BLaER1 treated with 17β-estradiol and CSF1 and Interleukin-3, amounts not matched to agents 10 nM and 100 nM (cell line): ENCODE measurements around the gene OSBPL5.

Experiments used
- H3K27ac ChIP-seq, 11 experiments: shearing (Covaris generic); formaldehyde crosslinking; 2 replicates each; pipeline ENCODE4 v1.8.1; 2022
- H3K27me3 ChIP-seq, 11 experiments: shearing (Covaris generic); formaldehyde crosslinking; 2 replicates each; pipeline ENCODE4 v1.8.1; 2022
- H3K36me3 ChIP-seq, 11 experiments: shearing (Covaris generic); formaldehyde crosslinking; 2 replicates each; pipeline ENCODE4 v1.8.1; 2022
- H3K4me1 ChIP-seq, 10 experiments: shearing (Covaris generic); formaldehyde crosslinking; 2 replicates each; pipeline ENCODE4 v1.8.1; 2022
- H3K4me2 ChIP-seq, 11 experiments: shearing (Covaris generic); formaldehyde crosslinking; 2 replicates each; pipeline ENCODE4 v1.8.1; 2022
- H3K4me3 ChIP-seq, 10 experiments: shearing (Covaris generic); formaldehyde crosslinking; 2 replicates each; pipeline ENCODE4 v1.8.1; 2022
- H3K9ac ChIP-seq, 11 experiments: shearing (Covaris generic); formaldehyde crosslinking; 2 replicates each; pipeline ENCODE4 v1.8.1; 2022
- H3K9me3 ChIP-seq, 11 experiments: shearing (Covaris generic); formaldehyde crosslinking; replicated peaks in 1 of 11; 2 replicates each; pipeline ENCODE4 v1.8.1; 2022
- H4K20me1 ChIP-seq, 11 experiments: shearing (Covaris generic); formaldehyde crosslinking; 2 replicates each; pipeline ENCODE4 v1.8.1; 2022
- Cebpa-rat ChIP-seq, 11 experiments: shearing (Covaris generic); IDR thresholded peaks; 2 replicates each; pipeline ENCODE4 v1.8.1; 2022

Gene OSBPL5

GRCh38 chr11:3178349-3178748, 13.2 kb upstream of the OSBPL5 start:
- Histone ChIP-seq H3K4me1 (peaks cover 0 to 12% (median 5%) of the 10 kb centered on the region in 10 experiments; a peak in 10 of 20 replicates), H3K9me3 (peaks cover 23 to 51% (median 27%) of the 10 kb centered on the region in 11 experiments), H3K9ac (no peak overlapping the region), H3K27me3 (no peaks in the 10 kb centered on the region), H4K20me1 (no peaks in the 10 kb centered on the region), H3K27ac (no peak overlapping the region), H3K4me3 (no peak overlapping the region), H3K4me2 (peak overlapping the region in 7 of 11 experiments; percentile 27 to 70 (median 36); a peak in 12 of 22 replicates), H3K36me3 (peaks cover 0 to 3% (median 0%) of the 10 kb centered on the region in 11 experiments; a peak in 1 of 22 replicates)
- TF ChIP-seq Cebpa-rat (IDR thresholded peaks at IDR 0.05) = peak in 10 of 11 experiments; percentile 27 to 93 (median 79); a peak in 18 of 22 replicates

- Histone ChIP-seq H3K27me3 (no peaks in the 10 kb centered on the region), H3K4me3 (no peak overlapping the region), H3K4me2 (peak overlapping the region in 7 of 11 experiments; percentile 27 to 70 (median 36); a peak in 11 of 22 replicates), H3K4me1 (peaks cover 0 to 12% (median 5%) of the 10 kb centered on the region in 10 experiments; a peak in 12 of 20 replicates), H3K27ac (no peak overlapping the region), H3K36me3 (peaks cover 0 to 3% (median 0%) of the 10 kb centered on the region in 11 experiments; a peak in 1 of 22 replicates), H4K20me1 (no peaks in the 10 kb centered on the region), H3K9me3 (peaks cover 23 to 51% (median 27%) of the 10 kb centered on the region in 11 experiments), H3K9ac (no peak overlapping the region)
- no peak for TF ChIP-seq Cebpa-rat (IDR thresholded peaks at IDR 0.05)
These were observed 12.8 kb upstream of the OSBPL5 start for GRCh38 chr11:3177931-3178330.

- no peak overlapping the region for H3K27ac ChIP-seq
- peak overlapping the region in 1 of 10 experiments; percentile 4; a peak in 1 of 20 replicates for H3K4me3 ChIP-seq
- H3K27me3 ChIP-seq = peaks cover 0 to 7% (median 0%) of the 10 kb centered on the region in 11 experiments; a peak in 7 of 22 replicates
- peaks cover 0 to 3% (median 0%) of the 10 kb centered on the region in 11 experiments; a peak in 1 of 22 replicates for H3K36me3 ChIP-seq
- H3K4me1 ChIP-seq = peaks cover 0 to 22% (median 14%) of the 10 kb centered on the region in 10 experiments; a peak in 18 of 20 replicates
- no peak for TF ChIP-seq Cebpa-rat (IDR thresholded peaks at IDR 0.05)
- no peak overlapping the region for H3K9ac ChIP-seq
- no peaks in the 10 kb centered on the region for H4K20me1 ChIP-seq
- peaks cover 23 to 44% (median 27%) of the 10 kb centered on the region in 11 experiments for H3K9me3 ChIP-seq
- H3K4me2 ChIP-seq = no peak overlapping the region
These were observed 11.4 kb upstream of the OSBPL5 start for GRCh38 chr11:3176487-3176886.

- peaks cover 0 to 6% (median 0%) of the 10 kb centered on the region in 11 experiments; a peak in 3 of 22 replicates for H4K20me1 ChIP-seq
These were observed 10.1 kb upstream of the OSBPL5 start for GRCh38 chr11:3175194-3175593.

GRCh38 chr11:3174387-3174786, 9.3 kb upstream of the OSBPL5 start:
- no peak overlapping the region for H3K4me2 ChIP-seq
- peaks cover 0 to 10% (median 0%) of the 10 kb centered on the region in 11 experiments; a peak in 3 of 22 replicates for H4K20me1 ChIP-seq
- H3K27ac ChIP-seq = no peak overlapping the region
- H3K4me1 ChIP-seq = peaks cover 18 to 43% (median 35%) of the 10 kb centered on the region in 10 experiments
- H3K9ac ChIP-seq = no peak overlapping the region
- TF ChIP-seq Cebpa-rat (IDR thresholded peaks at IDR 0.05) = no peak
- peaks cover 0 to 22% (median 0%) of the 10 kb centered on the region in 11 experiments; a peak in 7 of 22 replicates for H3K27me3 ChIP-seq
- H3K9me3 ChIP-seq = peaks cover 21 to 29% (median 25%) of the 10 kb centered on the region in 11 experiments
- no peak overlapping the region for H3K4me3 ChIP-seq
- peaks cover 0 to 3% (median 0%) of the 10 kb centered on the region in 11 experiments; a peak in 1 of 22 replicates for H3K36me3 ChIP-seq

More at GRCh38 chr11:3175194-3175593, 10.1 kb upstream of the OSBPL5 start:
- no peak overlapping the region for H3K9ac ChIP-seq
- H3K4me1 ChIP-seq = peaks cover 10 to 35% (median 27%) of the 10 kb centered on the region in 10 experiments
- H3K27me3 ChIP-seq = peaks cover 0 to 20% (median 0%) of the 10 kb centered on the region in 11 experiments; a peak in 7 of 22 replicates
- no peak overlapping the region for H3K4me3 ChIP-seq
- H3K4me2 ChIP-seq = no peak overlapping the region
- peaks cover 0 to 3% (median 0%) of the 10 kb centered on the region in 11 experiments; a peak in 1 of 22 replicates for H3K36me3 ChIP-seq
- peaks cover 23 to 35% (median 25%) of the 10 kb centered on the region in 11 experiments for H3K9me3 ChIP-seq
- no peak overlapping the region for H3K27ac ChIP-seq
- TF ChIP-seq Cebpa-rat (IDR thresholded peaks at IDR 0.05) = no peak

- peaks cover 21 to 29% (median 25%) of the 10 kb centered on the region in 11 experiments for H3K9me3 ChIP-seq
- H3K36me3 ChIP-seq = peaks cover 0 to 3% (median 0%) of the 10 kb centered on the region in 11 experiments; a peak in 1 of 22 replicates
- H4K20me1 ChIP-seq = peaks cover 0 to 10% (median 0%) of the 10 kb centered on the region in 11 experiments; a peak in 3 of 22 replicates
- H3K4me2 ChIP-seq = no peak overlapping the region
- no peak overlapping the region for H3K9ac ChIP-seq
- TF ChIP-seq Cebpa-rat (IDR thresholded peaks at IDR 0.05) = no peak
- H3K27me3 ChIP-seq = peaks cover 0 to 22% (median 0%) of the 10 kb centered on the region in 11 experiments; a peak in 7 of 22 replicates
- H3K27ac ChIP-seq = no peak overlapping the region
- H3K4me1 ChIP-seq = peaks cover 24 to 48% (median 40%) of the 10 kb centered on the region in 10 experiments
- no peak overlapping the region for H3K4me3 ChIP-seq
These were observed 8.7 kb upstream of the OSBPL5 start for GRCh38 chr11:3173795-3174194.

- H3K4me1 ChIP-seq = peaks cover 25 to 59% (median 56%) of the 10 kb centered on the region in 10 experiments
- peaks cover 19 to 25% (median 21%) of the 10 kb centered on the region in 11 experiments for H3K9me3 ChIP-seq
- H3K4me2 ChIP-seq = peak overlapping the region in 9 of 11 experiments; percentile 23 to 99 (median 96); a peak in 17 of 22 replicates
- H3K4me3 ChIP-seq = no peak overlapping the region
- no peak for TF ChIP-seq Cebpa-rat (IDR thresholded peaks at IDR 0.05)
- peaks cover 0 to 25% (median 0%) of the 10 kb centered on the region in 11 experiments; a peak in 7 of 22 replicates for H3K27me3 ChIP-seq
- peaks cover 0 to 14% (median 0%) of the 10 kb centered on the region in 11 experiments; a peak in 4 of 22 replicates for H4K20me1 ChIP-seq
- no peak overlapping the region for H3K27ac ChIP-seq
- no peak overlapping the region for H3K9ac ChIP-seq
- H3K36me3 ChIP-seq = peaks cover 0 to 3% (median 0%) of the 10 kb centered on the region in 11 experiments; a peak in 1 of 22 replicates
These were observed 6.9 kb upstream of the OSBPL5 start for GRCh38 chr11:3171931-3172560.

- Histone ChIP-seq H3K4me2 (peak overlapping the region in 10 of 11 experiments; percentile 85 to 99 (median 96); a peak in 20 of 22 replicates), H3K9me3 (peaks cover 8 to 14% (median 11%) of the 10 kb centered on the region in 11 experiments), H4K20me1 (peaks cover 0 to 21% (median 0%) of the 10 kb centered on the region in 11 experiments; a peak in 7 of 22 replicates), H3K9ac (peak overlapping the region in 5 of 11 experiments; percentile 16 to 73 (median 49); a peak in 4 of 22 replicates), H3K36me3 (no peaks in the 10 kb centered on the region; a peak in 1 of 22 replicates), H3K4me1 (peaks cover 35 to 70% (median 66%) of the 10 kb centered on the region in 10 experiments), H3K27me3 (peaks cover 0 to 35% (median 0%) of the 10 kb centered on the region in 11 experiments; a peak in 8 of 22 replicates), H3K27ac (peak overlapping the region in 2 of 11 experiments; percentile 61 to 81; a peak in 2 of 22 replicates), H3K4me3 (no peak overlapping the region)
- no peak for TF ChIP-seq Cebpa-rat (IDR thresholded peaks at IDR 0.05)
These were observed 5.9 kb upstream of the OSBPL5 start for GRCh38 chr11:3170756-3171650.
